Stimulated activated CD4-positive, alpha-beta T cell treated with anti-CD3 and anti-CD28 coated beads, Interleukin-1b, Interleukin-23, amount 100 ng/mL, for 4 hours (primary cell): ENCODE measurements around the gene RPA3.
A peak's percentile ranks its signal among the peaks of the same experiment; 100 is the strongest.
"Not testable (repeated sequence)": the region's sequence is repeated elsewhere in the genome, so short reads cannot be mapped to it uniquely, and the experiment has no call there.

Experiments
- DNase-seq, 2 donors: peaks; one replicate each; pipeline ENCODE4 v3.0.0-alpha.2; 2020; ENCODE audit warnings: low read depth in 2 of 2

RPA3 gene

GRCh38 chr7:7694542-7694941 is 23.9 kb downstream of the RPA3 start:
- no peak for DNase-seq

- no peak for DNase-seq
Measured at GRCh38 chr7:7693881-7694280, 24.5 kb downstream of the RPA3 start.

DNA sequence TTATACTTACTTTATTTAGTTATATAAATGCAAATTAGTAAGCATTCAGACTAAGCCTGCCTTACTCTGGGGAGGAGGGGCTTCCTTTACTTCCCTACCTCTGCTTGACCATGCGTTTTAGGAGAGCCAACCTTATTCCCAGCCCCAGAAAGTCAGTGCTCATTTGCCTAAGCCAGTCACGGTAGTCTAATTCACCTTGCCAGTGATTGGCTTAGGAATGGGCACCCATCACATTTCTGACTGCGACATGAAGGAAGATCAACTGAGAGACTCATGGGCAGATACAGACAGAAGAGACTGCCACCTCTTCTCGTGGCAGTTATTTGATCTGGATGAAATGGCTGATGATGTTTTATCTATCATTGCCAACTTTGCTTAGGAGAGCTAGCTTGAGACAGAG is 29.5 kb downstream of the RPA3 start:
- no peak for DNase-seq

DNA sequence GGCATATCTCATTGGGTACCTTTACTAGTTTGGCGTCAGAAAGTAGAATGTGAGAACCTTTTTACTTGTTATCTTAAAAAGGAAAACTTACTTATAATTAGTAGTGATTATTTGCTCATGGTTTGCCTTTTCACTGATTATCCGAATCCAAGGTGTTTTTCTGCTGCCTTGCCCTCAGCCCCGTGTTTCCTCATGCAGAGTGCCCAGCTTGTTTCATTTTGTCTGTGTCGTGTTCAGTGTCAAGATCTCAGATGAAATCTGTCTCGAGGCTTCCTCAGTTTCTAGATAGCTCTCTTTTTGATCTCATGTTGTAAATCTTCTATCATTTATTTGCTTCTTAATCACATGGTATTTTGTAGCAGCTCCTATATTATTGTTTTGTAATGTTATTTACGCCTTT is 30.1 kb downstream of the RPA3 start:
- DNase-seq: no peak

GRCh38 chr7:7687800-7688199 is 30.6 kb downstream of the RPA3 start:
- no peak for DNase-seq

GRCh38 chr7:7686811-7687508 is 31.4 kb downstream of the RPA3 start:
- DNase-seq: no peak

- DNase-seq: no peak
Measured at GRCh38 chr7:7682861-7683260, 35.5 kb downstream of the RPA3 start.

- no peak for DNase-seq
Measured at GRCh38 chr7:7681936-7682329, 36.5 kb downstream of the RPA3 start.

- peak in 1 of 2 donors; percentile 40 for DNase-seq
Measured at GRCh38 chr7:7681191-7681935, 37.0 kb downstream of the RPA3 start.

- DNase-seq: not testable (repeated sequence)
Measured at GRCh38 chr7:7679640-7680039, 38.8 kb downstream of the RPA3 start.

DNA sequence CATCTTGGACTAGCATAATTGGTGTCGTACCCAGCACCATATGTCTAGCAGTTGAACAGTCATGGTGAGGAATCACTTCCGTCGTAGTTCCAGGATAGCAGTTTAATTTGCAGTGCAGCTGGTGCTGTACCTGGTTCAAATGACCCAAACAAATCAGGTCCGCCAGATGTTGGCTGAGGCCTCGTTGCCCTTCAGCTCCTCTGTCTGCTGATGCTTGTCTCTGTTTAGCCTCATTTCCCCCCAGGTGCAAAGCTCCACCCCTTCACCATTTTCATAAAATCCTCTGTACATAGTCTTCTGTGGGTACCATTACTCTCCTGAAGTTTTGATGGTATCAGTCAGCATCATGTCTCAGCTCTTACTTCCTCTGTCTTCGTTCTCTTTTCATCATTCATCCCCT is 42.7 kb downstream of the RPA3 start:
- no peak for DNase-seq

GRCh38 chr7:7673240-7673550 is 45.2 kb downstream of the RPA3 start:
- no peak for DNase-seq

- no peak for DNase-seq
Measured at GRCh38 chr7:7672545-7673239, 45.7 kb downstream of the RPA3 start.

DNA sequence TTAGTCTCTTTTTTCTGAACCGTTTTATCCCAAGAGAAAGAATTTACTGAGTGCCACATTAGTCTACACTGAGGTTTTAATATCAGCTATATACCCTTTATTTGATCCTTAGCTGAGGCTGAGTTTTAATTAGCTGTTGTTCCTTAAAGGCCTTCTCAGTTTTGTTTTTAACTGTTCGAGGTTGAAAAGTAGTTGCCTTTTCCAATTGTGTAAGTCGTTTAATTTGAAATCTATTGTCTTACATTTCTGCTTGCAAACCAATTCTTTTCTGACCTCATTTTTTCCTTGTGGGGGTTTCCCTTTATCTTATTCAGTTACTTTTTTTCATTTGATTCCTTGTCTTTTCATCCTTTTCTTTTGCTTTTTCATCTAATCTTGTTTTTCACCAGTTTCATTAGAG is 47.0 kb downstream of the RPA3 start:
- no peak for DNase-seq

- DNase-seq: no peak
Measured at GRCh38 chr7:7670490-7670889, 47.9 kb downstream of the RPA3 start.

GRCh38 chr7:7668706-7669105 is 49.7 kb downstream of the RPA3 start:
- no peak for DNase-seq

DNA sequence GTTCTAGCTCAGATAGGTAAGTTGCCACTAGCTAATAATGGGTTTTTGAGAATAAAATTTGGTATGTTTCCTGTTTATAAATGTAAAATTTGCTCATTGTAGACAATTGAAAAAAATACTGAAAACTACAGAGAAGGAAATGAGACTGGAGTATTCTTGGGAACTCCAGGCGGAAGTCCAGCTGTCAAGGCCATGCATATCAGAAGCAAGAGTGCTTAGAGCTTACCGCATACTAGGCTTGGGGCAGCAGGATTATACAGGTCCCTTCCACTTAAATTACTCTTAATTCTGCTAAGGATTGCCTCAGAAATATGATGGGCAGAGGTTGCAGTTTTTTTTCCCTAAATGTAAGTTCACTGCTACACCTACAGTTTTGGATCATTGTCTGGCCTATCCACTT is 51.2 kb downstream of the RPA3 start:
- DNase-seq: no peak

DNA sequence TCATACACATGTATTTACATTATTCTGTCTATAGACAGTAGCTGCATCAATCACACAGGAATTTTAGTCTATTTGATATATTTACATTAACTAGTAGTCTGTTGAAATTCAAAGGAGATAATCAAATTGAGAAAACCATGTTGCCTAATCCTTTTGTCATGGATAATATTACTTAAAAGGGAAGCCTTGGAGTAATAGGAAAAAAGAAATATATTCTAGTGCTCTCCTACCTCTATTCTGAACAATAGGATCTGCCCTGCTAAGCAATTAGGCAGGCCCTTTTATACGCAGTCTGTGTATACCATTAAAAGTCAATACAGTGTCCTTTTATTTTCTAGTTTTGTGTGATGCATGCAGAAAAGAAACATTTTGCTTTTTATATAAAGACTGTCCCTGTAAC is 53.4 kb downstream of the RPA3 start:
- DNase-seq: no peak

GRCh38 chr7:7664291-7664690 is 54.1 kb downstream of the RPA3 start:
- no peak for DNase-seq

DNA sequence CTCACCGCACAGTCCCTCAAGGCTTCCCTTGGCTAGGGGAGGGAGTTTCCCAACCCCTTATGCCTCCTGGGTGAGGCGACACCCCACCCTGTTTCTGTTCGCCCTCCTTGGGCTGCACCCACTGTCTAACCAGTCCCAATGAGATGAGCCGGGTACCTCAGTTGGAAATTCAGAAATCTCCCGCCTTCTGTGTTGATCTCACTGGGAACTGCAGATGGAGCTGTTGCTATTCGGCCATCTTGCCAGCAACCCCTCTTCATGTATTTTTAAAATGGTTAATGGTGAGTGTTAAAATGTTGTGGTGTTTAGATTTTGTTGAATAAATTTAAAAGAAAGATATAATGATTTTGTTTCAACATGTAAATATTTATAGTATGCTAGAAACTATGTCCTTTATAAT is 55.9 kb downstream of the RPA3 start:
- DNase-seq: no peak

GRCh38 chr7:7656459-7656858 is 61.9 kb downstream of the RPA3 start:
- not testable (repeated sequence) for DNase-seq

GRCh38 chr7:7654964-7655715 is 63.3 kb downstream of the RPA3 start:
- DNase-seq: no peak
